B cell (primary cell): ENCODE measurements around the gene SLC2A11. TPM values are rescaled to one million over a fixed set of nuclear protein-coding genes. Genes with fewer than 3 reads are reported as not detected.
A peak's percentile ranks its signal among the peaks of the same experiment; 100 is the strongest.

Experiments used
- ATAC-seq: fragments of 200-7000 bp; cut with Tn5 transposase; one replicate; pipeline ENCODE4 v1.10.0; 2021; ENCODE audit warnings: low read depth, mild to moderate bottlenecking, moderate number of reproducible peaks, moderate library complexity
- CTCF ChIA-PET: fragments of 350-600 bp; sonication (Branson Sonifier 250); formaldehyde crosslinking; loops from one replicate; lab custom pipeline; 2021; ENCODE audit warnings: antibody characterized with exemption, inconsistent platforms; lab: Charles Lee
- POLR2A ChIA-PET: fragments of 350-600 bp; sonication (Branson Sonifier 250); formaldehyde crosslinking; loops from one replicate; lab custom pipeline; 2021; ENCODE audit warnings: antibody characterized with exemption; lab: Charles Lee
- DNase-seq: peaks from one replicate; pipeline ENCODE4 v3.0.0; 2013
- H2AFZ ChIP-seq: 2 replicates; pipeline ENCODE4 v1.6.1; 2012; ENCODE audit warnings: mild to moderate bottlenecking, low read depth, low read length; ENCODE audit not compliant: insufficient read depth, poor library complexity, severe bottlenecking
- H3K27ac ChIP-seq, 2 donors: 1 replicate in 1 of 2; 2 replicates in 1 of 2; pipeline ENCODE4 v1.5.1; 2012 to 2013; ENCODE audit warnings: low read length in 2 of 2, mild to moderate bottlenecking in 2 of 2, moderate library complexity in 1 of 2
- H3K27me3 ChIP-seq, 4 experiments: fragments of 200-600 bp in 1 of 4; sonication (generic) in 1 of 4; replicated peaks in 1 of 4; 1 replicate in 2 of 4; 2 replicates in 2 of 4; pipeline versions ENCODE4 v1.6.1 to v1.7.0; 2013 to 2016; ENCODE audit warnings: low read length in 3 of 4, mild to moderate bottlenecking in 2 of 4, mixed read lengths in 1 of 4, moderate library complexity in 1 of 4; ENCODE audit not compliant: insufficient read depth in 4 of 4, control insufficient read depth in 3 of 4; ENCODE audit errors: control extremely low read depth in 1 of 4
- H3K36me3 ChIP-seq, 2 experiments: replicated peaks in 1 of 2; 1 replicate in 1 of 2; 2 replicates in 1 of 2; pipeline versions ENCODE4 v1.6.1 to v1.7.1; 2013; ENCODE audit warnings: low read length in 1 of 2; ENCODE audit not compliant: insufficient read depth in 2 of 2, control insufficient read depth in 1 of 2; ENCODE audit errors: control extremely low read depth in 1 of 2, extremely low read depth in 1 of 2
- H3K4me1 ChIP-seq, 2 donors: fragments of 200-600 bp in 1 of 2; sonication (generic) in 1 of 2; 1 replicate in 1 of 2; 2 replicates in 1 of 2; pipeline versions ENCODE4 v1.5.1 to v1.6.1; 2013 to 2017; ENCODE audit warnings: low read length in 2 of 2; ENCODE audit not compliant: control insufficient read depth in 2 of 2, insufficient read depth in 2 of 2
- H3K4me2 ChIP-seq: replicated peaks from 2 replicates; pipeline ENCODE3; 2012; ENCODE audit warnings: mild to moderate bottlenecking, low read depth, low read length; ENCODE audit not compliant: poor library complexity, severe bottlenecking
- H3K4me3 ChIP-seq, 5 experiments: fragments of 200-600 bp in 1 of 5; sonication (generic) in 1 of 5; 1 replicate in 3 of 5; 2 replicates in 2 of 5; pipeline versions ENCODE4 v1.5.1 to v1.7.0; 2011 to 2016; ENCODE audit warnings: low read length in 4 of 5, mild to moderate bottlenecking in 4 of 5, low read depth in 2 of 5, control low read depth in 1 of 5, moderate library complexity in 1 of 5; ENCODE audit not compliant: insufficient read depth in 1 of 5; ENCODE audit errors: control extremely low read depth in 1 of 5, extremely low read depth in 1 of 5
- H3K79me2 ChIP-seq: fragments of 200-600 bp; sonication (generic); one replicate; pipeline ENCODE4 v1.6.0; 2016; ENCODE audit warnings: low read length; ENCODE audit not compliant: control insufficient read depth, insufficient read depth
- H3K9ac ChIP-seq: fragments of 200-600 bp; sonication (generic); 2 replicates; pipeline ENCODE4 v1.6.1; 2017; ENCODE audit warnings: mild to moderate bottlenecking, low read length, moderate library complexity
- H3K9me3 ChIP-seq, 3 donors: one replicate each; pipeline versions ENCODE4 v1.6.1 to v1.7.1; 2013; ENCODE audit warnings: low read length in 2 of 3; ENCODE audit not compliant: control insufficient read depth in 2 of 3, insufficient read depth in 1 of 3; ENCODE audit errors: control extremely low read depth in 1 of 3
- H4K20me1 ChIP-seq: 2 replicates; pipeline ENCODE4 v1.6.0; 2012; ENCODE audit warnings: mild to moderate bottlenecking, low read length; ENCODE audit not compliant: insufficient read depth, control insufficient read depth, poor library complexity, severe bottlenecking
- H3K27ac Mint-ChIP-seq: one replicate; pipeline ENCODE4 v1.8.0; 2021; ENCODE audit warnings: mixed read lengths
- H3K27me3 Mint-ChIP-seq: one replicate; pipeline ENCODE4 v1.8.0; 2021; ENCODE audit warnings: mixed read lengths
- H3K4me1 Mint-ChIP-seq: one replicate; pipeline ENCODE4 v1.8.0; 2021; ENCODE audit warnings: mixed read lengths
- H3K4me3 Mint-ChIP-seq: one replicate; pipeline ENCODE4 v1.8.0; 2021; ENCODE audit warnings: mixed read lengths
- H3K9me3 Mint-ChIP-seq: one replicate; pipeline ENCODE4 v1.8.0; 2022; ENCODE audit warnings: mixed read lengths; ENCODE audit not compliant: insufficient read depth
- EZH2 ChIP-seq: IDR thresholded peaks from 2 replicates; pipeline ENCODE4 v1.6.1; 2012; ENCODE audit warnings: borderline replicate concordance, low read depth, mild to moderate bottlenecking, moderate library complexity, low read length; ENCODE audit not compliant: insufficient read depth, poor library complexity, severe bottlenecking
- WGBS: methylation state at CpG from one replicate; pipeline ENCODE4 v1.1.5; 2013; ENCODE audit warnings: missing lambda C conversion rate; ENCODE audit not compliant: insufficient coverage; 5-methylcytosine and 5-hydroxymethylcytosine counted together
- intact Hi-C: fragments of 100-400 bp; cut with micrococcal nuclease; formaldehyde crosslinking; loops from one replicate; pipeline ENCODE4 v1.10.0; 2022
- polyA plus RNA-seq: library from polyadenylated mRNA; depleted of rRNA; stranded (reverse); fragments of >200 nt; gene quantifications from 2 replicates; pipeline ENCODE4 v1.2.3, GENCODE V29; 2012
- total RNA-seq, 2 donors: library from RNA; stranded (reverse); fragments of 120-200 nt in 1 of 2; gene quantifications; 1 replicate in 1 of 2; 2 replicates in 1 of 2; pipeline versions ENCODE4 v1.2.3 to v1.2.4, GENCODE V29; 2013 to 2022
- TF ChIP-seq, protein P1 (sequence below): fragments of 200-600 bp; IDR thresholded peaks from one replicate; pipeline ENCODE4 v1.8.0; 2022; ENCODE audit warnings: antibody characterized with exemption, mild to moderate bottlenecking

SLC2A11 gene
- total and polyA plus RNA-seq, 2 donors (not counting 1 experiment from before 2014, with no cell fraction given): 38.6 to 54.3 TPM

DNA sequence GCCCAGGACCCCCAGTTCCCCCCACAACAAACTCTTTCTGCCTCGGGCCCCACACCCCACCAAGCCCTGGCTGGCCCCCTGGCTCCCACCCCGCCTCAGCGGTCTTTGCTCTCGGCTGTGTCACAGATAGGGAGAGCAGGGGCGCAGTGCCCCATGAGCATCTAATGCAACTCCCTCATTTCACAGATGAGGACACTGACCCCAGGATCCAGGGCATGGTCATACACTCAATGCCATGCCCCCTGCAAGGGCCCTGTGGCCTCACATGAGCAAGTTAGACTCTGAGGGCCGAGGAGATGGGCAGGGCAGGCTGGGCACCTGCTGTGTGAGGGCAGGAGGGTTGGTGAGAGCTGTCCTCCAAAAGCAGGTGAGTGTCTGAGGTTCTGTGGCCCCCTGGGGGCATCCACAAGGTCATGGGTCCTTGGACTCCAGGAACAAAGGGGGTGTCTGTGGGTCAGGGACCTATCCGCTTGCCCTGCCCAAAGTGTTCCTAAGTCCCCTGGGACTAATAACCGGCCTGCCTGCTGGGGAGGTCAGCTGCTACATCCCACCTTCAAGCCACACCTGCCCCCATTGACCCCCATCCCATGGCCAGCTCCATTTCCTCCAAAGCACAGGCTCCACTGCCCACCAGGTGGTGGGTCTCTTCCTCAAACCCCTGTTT, 39.0 kb downstream of the SLC2A11 start:
- ChIA-PET CTCF (no interaction called here), POLR2A (no interaction called here)
- Histone ChIP-seq H3K79me2 (peaks cover 12% of the 10 kb centered on the region), H3K36me3 (peaks cover 1 to 16% of the 10 kb centered on the region in 2 experiments), H2AFZ (no peak overlapping the region), H3K4me3 (no peak overlapping the region), H3K27me3 (no peaks in the 10 kb centered on the region), H4K20me1 (peaks cover 34% of the 10 kb centered on the region), H3K4me2 (no peak overlapping the region), H3K4me1 (peaks cover 13 to 19% of the 10 kb centered on the region in 2 donors), H3K9ac (no peak overlapping the region), H3K27ac (no peak overlapping the region), H3K9me3 (peaks cover 0 to 4% (median 0%) of the 10 kb centered on the region in 3 donors)
- ATAC-seq (no peak), DNase-seq (no peak)
- intact Hi-C loops: no loop called here
- no peak overlapping the region for H3K27ac Mint-ChIP-seq
- 100% methylated on average over 2 of the region's 8 CpGs for WGBS
- H3K9me3 Mint-ChIP-seq: no peaks in the 10 kb centered on the region
- peak overlapping the region; percentile 44 for H3K4me3 Mint-ChIP-seq
- H3K4me1 Mint-ChIP-seq: peaks cover 28% of the 10 kb centered on the region
- no peaks in the 10 kb centered on the region for H3K27me3 Mint-ChIP-seq
- TF ChIP-seq, protein P1, sequence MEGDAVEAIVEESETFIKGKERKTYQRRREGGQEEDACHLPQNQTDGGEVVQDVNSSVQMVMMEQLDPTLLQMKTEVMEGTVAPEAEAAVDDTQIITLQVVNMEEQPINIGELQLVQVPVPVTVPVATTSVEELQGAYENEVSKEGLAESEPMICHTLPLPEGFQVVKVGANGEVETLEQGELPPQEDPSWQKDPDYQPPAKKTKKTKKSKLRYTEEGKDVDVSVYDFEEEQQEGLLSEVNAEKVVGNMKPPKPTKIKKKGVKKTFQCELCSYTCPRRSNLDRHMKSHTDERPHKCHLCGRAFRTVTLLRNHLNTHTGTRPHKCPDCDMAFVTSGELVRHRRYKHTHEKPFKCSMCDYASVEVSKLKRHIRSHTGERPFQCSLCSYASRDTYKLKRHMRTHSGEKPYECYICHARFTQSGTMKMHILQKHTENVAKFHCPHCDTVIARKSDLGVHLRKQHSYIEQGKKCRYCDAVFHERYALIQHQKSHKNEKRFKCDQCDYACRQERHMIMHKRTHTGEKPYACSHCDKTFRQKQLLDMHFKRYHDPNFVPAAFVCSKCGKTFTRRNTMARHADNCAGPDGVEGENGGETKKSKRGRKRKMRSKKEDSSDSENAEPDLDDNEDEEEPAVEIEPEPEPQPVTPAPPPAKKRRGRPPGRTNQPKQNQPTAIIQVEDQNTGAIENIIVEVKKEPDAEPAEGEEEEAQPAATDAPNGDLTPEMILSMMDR: no peak
- no peak for TF ChIP-seq EZH2

DNA sequence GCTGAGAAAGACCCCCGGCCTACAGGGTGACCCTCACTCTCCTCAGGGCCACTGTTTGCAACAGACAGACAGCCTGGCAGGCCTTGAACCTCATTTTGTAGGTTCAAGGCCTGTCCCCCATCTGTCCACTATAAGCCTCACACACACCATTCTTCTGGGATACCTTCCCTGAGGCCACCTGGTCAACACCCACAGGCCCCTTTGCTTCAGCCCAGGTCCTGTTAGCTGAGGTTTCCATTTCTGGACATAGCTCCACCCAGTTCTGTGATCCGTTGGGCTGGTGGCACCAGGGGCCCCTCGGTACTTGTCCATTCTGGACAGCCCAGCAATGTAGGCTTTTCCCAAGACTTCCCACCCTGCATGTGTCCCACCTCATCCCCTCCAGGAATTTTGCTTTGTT, 39.6 kb downstream of the SLC2A11 start:
- no peak overlapping the region for H3K27ac Mint-ChIP-seq
- no peak for ATAC-seq
- H3K9me3 Mint-ChIP-seq: no peaks in the 10 kb centered on the region
- no peaks in the 10 kb centered on the region for H3K27me3 Mint-ChIP-seq
- Histone ChIP-seq H3K4me2 (no peak overlapping the region), H3K79me2 (peaks cover 12% of the 10 kb centered on the region), H3K36me3 (peaks cover 1 to 16% of the 10 kb centered on the region in 2 experiments), H3K27me3 (no peaks in the 10 kb centered on the region), H3K9ac (no peak overlapping the region), H3K9me3 (peaks cover 0 to 4% (median 0%) of the 10 kb centered on the region in 3 donors), H4K20me1 (peaks cover 34% of the 10 kb centered on the region), H3K4me1 (peaks cover 13 to 19% of the 10 kb centered on the region in 2 donors), H2AFZ (no peak overlapping the region), H3K27ac (no peak overlapping the region), H3K4me3 (no peak overlapping the region)
- intact Hi-C loops: no loop called here
- CTCF ChIA-PET: no interaction called here
- H3K4me1 Mint-ChIP-seq: peaks cover 27% of the 10 kb centered on the region
- no peak for DNase-seq
- no peak for TF ChIP-seq EZH2
- TF ChIP-seq, protein P1: no peak
- H3K4me3 Mint-ChIP-seq: peak overlapping the region; percentile 44
- POLR2A ChIA-PET: no interaction called here
- WGBS: 94% methylated on average over 3 of the region's 3 CpGs
